DMS53 treated with DMSO at 0.1 percent for 48 hours (cell line): ENCODE data around the gene C9orf40.

Experiments
- DNase-seq: peaks from one replicate; lab custom pipeline; 2025; ENCODE audit not compliant: unreplicated experiment; lab: John Stamatoyannopoulos, UW

The C9orf40 gene

GRCh38 chr9:74942801-74943200 lies 9.9 kb downstream of the C9orf40 start:
- no peak for DNase-seq

- no peak for DNase-seq
Measured at GRCh38 chr9:74940600-74940999, 12.1 kb downstream of the C9orf40 start.

GRCh38 chr9:74935008-74935407 lies 17.7 kb downstream of the C9orf40 start:
- DNase-seq = no peak

GRCh38 chr9:74921737-74922136 lies 31.0 kb downstream of the C9orf40 start:
- DNase-seq = no peak

- no peak for DNase-seq
Measured at GRCh38 chr9:74920944-74921626, 31.6 kb downstream of the C9orf40 start.

- no peak for DNase-seq
Measured at GRCh38 chr9:74910036-74910435, 42.7 kb downstream of the C9orf40 start.

GRCh38 chr9:74908665-74909064 lies 44.0 kb downstream of the C9orf40 start:
- no peak for DNase-seq

- DNase-seq = no peak
Measured at GRCh38 chr9:74907085-74907484, 45.6 kb downstream of the C9orf40 start.

- no peak for DNase-seq
Measured at GRCh38 chr9:74901001-74901400, 51.7 kb downstream of the C9orf40 start.
